Right atrium auricular region (tissue), 2 donors: ENCODE results near the gene UQCC2. TPM values are rescaled to one million over a fixed set of nuclear protein-coding genes. Genes with fewer than 3 reads are reported as not detected.

Experiments used
- DNase-seq: peaks from one replicate; pipeline ENCODE4 v3.0.0-alpha.2; 2019; ENCODE audit warnings: low spot score
- H3K27ac ChIP-seq, 2 donors: fragments of 200-600 bp; sonication (generic); 1 replicate in 1 of 2; 2 replicates in 1 of 2; pipeline ENCODE4 v1.5.1; 2016 to 2019
- H3K27me3 ChIP-seq, 2 donors: fragments of 200-600 bp; sonication (generic); one replicate each; pipeline versions ENCODE4 v1.5.1 to v1.6.0; 2017 to 2019
- H3K36me3 ChIP-seq: fragments of 200-600 bp; sonication (generic); one replicate; pipeline ENCODE4 v1.5.1; 2016
- H3K4me1 ChIP-seq, 2 donors: fragments of 200-600 bp; sonication (generic); one replicate each; pipeline versions ENCODE4 v1.5.1 to v1.6.0; 2017 to 2019
- H3K4me3 ChIP-seq, 2 donors: fragments of 200-600 bp; sonication (generic); 1 replicate in 1 of 2; 2 replicates in 1 of 2; pipeline ENCODE4 v1.5.1; 2017 to 2019; ENCODE audit warnings: mild to moderate bottlenecking in 1 of 2, moderate library complexity in 1 of 2
- H3K9me3 ChIP-seq, 2 donors: fragments of 200-600 bp; sonication (generic); one replicate each; pipeline ENCODE4 v1.5.1; 2019
- total RNA-seq, 2 donors: library from RNA; depleted of rRNA; stranded (reverse); fragments of >200 nt; gene quantifications; one replicate each; pipeline ENCODE4 v1.1.0, GENCODE V29; 2016
- TF ChIP-seq, protein P1 (sequence below), 2 donors: fragments of 200-600 bp; sonication (generic); IDR thresholded peaks; one replicate each; pipeline ENCODE4 v1.5.1; 2019; ENCODE audit warnings: antibody characterized with exemption in 2 of 2

The UQCC2 gene
- total RNA-seq, 2 donors from 2014 or later: 69.1 to 143 TPM

DNA sequence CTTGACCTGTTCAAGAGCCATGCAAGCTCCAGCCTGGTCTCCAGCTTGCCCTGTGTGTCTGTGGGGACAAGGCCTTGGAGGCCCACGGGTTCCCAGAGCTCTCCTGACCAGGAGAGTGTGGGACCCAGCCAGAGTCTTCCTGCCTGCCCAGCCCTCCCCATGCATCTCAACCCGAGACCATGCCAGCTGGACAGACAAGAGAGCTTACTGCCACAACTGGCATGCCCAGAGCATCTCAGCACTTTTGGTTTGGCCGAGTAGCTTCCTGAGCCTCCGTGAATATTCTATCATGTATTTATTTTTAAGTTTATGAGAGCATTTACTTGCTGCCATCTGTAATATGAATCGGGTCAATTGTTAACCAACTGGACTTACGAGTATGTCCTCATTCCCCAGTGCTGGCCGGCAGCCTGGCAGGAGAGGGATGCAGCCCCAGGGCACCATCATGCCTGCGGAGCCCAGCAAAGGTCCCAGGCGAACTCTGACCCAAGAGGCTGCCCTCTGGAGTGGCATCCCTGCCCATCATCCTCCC is 20.3 kb upstream of the UQCC2 start:
- TF ChIP-seq, protein P1, sequence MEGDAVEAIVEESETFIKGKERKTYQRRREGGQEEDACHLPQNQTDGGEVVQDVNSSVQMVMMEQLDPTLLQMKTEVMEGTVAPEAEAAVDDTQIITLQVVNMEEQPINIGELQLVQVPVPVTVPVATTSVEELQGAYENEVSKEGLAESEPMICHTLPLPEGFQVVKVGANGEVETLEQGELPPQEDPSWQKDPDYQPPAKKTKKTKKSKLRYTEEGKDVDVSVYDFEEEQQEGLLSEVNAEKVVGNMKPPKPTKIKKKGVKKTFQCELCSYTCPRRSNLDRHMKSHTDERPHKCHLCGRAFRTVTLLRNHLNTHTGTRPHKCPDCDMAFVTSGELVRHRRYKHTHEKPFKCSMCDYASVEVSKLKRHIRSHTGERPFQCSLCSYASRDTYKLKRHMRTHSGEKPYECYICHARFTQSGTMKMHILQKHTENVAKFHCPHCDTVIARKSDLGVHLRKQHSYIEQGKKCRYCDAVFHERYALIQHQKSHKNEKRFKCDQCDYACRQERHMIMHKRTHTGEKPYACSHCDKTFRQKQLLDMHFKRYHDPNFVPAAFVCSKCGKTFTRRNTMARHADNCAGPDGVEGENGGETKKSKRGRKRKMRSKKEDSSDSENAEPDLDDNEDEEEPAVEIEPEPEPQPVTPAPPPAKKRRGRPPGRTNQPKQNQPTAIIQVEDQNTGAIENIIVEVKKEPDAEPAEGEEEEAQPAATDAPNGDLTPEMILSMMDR (IDR thresholded peaks at IDR 0.05): no peak
- no peak for DNase-seq
- H3K9me3 ChIP-seq: no peaks in the 10 kb centered on the region
- no peak overlapping the region for H3K4me3 ChIP-seq
- peak overlapping the region; percentile 71 to 77 for H3K27ac ChIP-seq
- H3K36me3 ChIP-seq: peaks cover 43% of the 10 kb centered on the region
- H3K4me1 ChIP-seq: peaks cover 0 to 33% of the 10 kb centered on the region in 2 donors
- no peaks in the 10 kb centered on the region for H3K27me3 ChIP-seq

DNA sequence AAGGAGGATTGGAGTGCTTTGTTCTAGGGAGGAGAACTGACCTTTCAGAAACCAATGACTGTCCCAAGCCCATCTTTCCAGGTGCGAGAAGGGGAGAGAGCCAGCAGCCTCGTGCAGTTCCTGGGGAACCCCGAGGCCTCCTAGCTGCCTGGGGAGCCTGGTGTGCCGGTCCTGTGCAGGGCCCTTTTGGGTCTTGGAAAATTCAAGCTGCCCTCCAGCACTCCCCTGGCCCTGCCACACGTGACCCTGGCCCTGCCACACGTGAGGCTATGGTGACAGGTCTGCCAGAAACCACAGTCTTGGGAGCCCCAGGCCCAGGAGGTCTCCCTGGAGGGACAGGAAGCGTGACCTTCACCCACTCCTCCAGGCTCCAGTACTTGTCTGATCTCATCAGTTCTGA is 19.5 kb upstream of the UQCC2 start:
- Histone ChIP-seq H3K4me1 (peaks cover 0 to 31% of the 10 kb centered on the region in 2 donors), H3K4me3 (no peak overlapping the region), H3K9me3 (no peaks in the 10 kb centered on the region), H3K27me3 (no peaks in the 10 kb centered on the region), H3K27ac (peak overlapping the region; percentile 71 to 77), H3K36me3 (peaks cover 50% of the 10 kb centered on the region)
- TF ChIP-seq, protein P1 (IDR thresholded peaks at IDR 0.05): no peak
- no peak for DNase-seq

DNA sequence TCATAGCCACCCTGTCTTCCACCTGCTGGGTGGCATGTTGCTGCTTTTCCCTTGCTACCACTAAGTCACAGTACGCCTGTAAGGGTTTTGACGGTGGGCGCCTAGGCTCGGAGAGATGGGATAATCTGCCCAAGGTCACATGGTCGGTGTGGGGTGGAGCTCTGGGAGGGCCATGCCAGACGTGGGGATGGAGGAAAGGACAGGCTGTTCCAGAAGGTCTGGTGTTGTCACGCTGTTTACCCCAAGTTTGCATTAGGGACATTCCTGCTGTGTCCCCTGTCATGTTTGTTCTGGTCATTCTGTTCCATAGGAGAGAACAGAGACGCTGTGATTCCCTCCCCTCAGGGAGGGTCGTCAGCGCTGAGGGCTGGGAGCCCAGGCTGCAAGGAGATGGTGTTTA is 19.1 kb upstream of the UQCC2 start:
- no peaks in the 10 kb centered on the region for H3K27me3 ChIP-seq
- H3K36me3 ChIP-seq: peaks cover 49% of the 10 kb centered on the region
- peaks cover 0 to 31% of the 10 kb centered on the region in 2 donors for H3K4me1 ChIP-seq
- peak overlapping the region; percentile 71 to 77 for H3K27ac ChIP-seq
- TF ChIP-seq, protein P1 (IDR thresholded peaks at IDR 0.05): no peak
- H3K9me3 ChIP-seq: no peaks in the 10 kb centered on the region
- no peak for DNase-seq
- no peak overlapping the region for H3K4me3 ChIP-seq

DNA sequence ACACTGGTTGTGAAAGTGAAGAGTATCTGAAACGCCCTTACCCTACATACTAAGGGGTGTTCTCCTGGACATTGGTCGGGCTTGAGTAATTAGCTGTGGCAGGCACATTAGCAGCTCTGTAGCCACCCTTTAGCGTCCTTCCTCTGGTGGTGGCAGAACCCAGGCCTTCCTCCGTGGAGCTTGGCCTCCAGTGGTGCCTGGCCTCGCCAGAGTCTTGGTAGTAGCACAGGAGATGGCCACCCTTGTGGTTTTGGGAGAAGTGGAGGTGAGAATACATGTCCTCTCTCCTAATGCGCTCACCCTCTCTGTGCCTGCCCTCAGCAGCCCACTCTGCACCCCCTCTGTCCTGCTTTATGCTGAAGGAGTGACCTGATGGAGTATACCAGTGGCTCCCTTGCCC is 17.6 kb upstream of the UQCC2 start:
- Histone ChIP-seq H3K27me3 (no peaks in the 10 kb centered on the region), H3K4me1 (peaks cover 0 to 31% of the 10 kb centered on the region in 2 donors), H3K27ac (peak overlapping the region; percentile 71 to 88), H3K9me3 (no peaks in the 10 kb centered on the region), H3K36me3 (peaks cover 40% of the 10 kb centered on the region), H3K4me3 (no peak overlapping the region)
- no peak for DNase-seq
- TF ChIP-seq, protein P1 (IDR thresholded peaks at IDR 0.05): no peak

DNA sequence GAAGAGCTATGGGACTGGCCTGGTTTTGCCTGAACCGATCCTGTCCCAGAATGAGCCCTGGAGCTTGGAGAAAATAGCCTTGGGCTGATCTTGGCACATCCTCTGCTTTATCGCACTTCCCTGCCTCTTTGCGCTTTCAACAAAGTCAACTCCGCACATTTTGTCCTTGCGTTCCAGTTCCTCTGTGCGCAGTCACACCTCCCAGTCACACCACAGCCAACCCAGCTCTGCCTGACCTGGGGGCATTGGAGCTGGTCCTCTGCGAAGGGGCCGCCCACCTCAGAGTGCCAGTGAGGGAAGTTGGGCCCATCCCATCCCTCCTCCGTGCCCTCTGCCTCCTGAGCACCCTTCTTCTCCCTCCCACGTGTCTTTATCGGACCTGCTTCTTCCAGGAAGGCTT is 16.9 kb upstream of the UQCC2 start:
- TF ChIP-seq, protein P1 (IDR thresholded peaks at IDR 0.05): no peak
- Histone ChIP-seq H3K4me1 (peaks cover 0 to 31% of the 10 kb centered on the region in 2 donors), H3K27me3 (no peaks in the 10 kb centered on the region), H3K9me3 (no peaks in the 10 kb centered on the region), H3K4me3 (no peak overlapping the region), H3K36me3 (peaks cover 38% of the 10 kb centered on the region), H3K27ac (peak overlapping the region; percentile 71 to 88)
- no peak for DNase-seq

DNA sequence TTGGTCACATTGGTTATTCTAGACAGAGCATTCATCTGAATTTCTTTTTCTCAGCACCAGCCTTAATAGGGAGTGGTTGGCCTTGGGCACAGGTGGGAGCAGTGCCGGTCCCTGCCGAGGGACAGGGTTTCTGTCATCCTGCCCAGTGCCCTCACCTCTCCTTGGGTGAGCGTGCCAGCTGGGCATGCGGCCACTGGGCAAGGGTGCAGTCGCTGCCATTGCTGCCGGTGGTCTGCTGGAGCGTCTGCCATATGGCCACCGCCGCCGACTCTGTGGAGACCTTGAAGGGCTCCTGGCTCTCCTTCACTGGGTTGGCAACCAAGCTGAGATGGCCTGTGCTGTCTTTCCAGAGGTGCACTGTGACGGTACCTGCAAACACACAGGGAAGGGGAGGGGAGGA is 16.4 kb upstream of the UQCC2 start:
- TF ChIP-seq, protein P1 (IDR thresholded peaks at IDR 0.05): no peak
- Histone ChIP-seq H3K4me1 (peaks cover 0 to 31% of the 10 kb centered on the region in 2 donors), H3K27ac (peak overlapping the region; percentile 55 to 88), H3K9me3 (no peaks in the 10 kb centered on the region), H3K27me3 (no peaks in the 10 kb centered on the region), H3K4me3 (no peak overlapping the region), H3K36me3 (peaks cover 34% of the 10 kb centered on the region)
- DNase-seq: no peak
